ENCODE measurements around the gene NDUFAF4.

- TF ChIP-seq CTCF (IDR thresholded peaks at IDR 0.05): no peak
- no peak for TF ChIP-seq EP300 (IDR thresholded peaks at IDR 0.05)
Measured at GRCh38 chr6:96865055-96865405, 32.7 kb downstream of the NDUFAF4 start.

All from sigmoid colon (tissue), 4 donors.